GM23248 (cell line): ENCODE measurements around the gene TRERF1. TPM values are rescaled to one million over a fixed set of nuclear protein-coding genes. Genes with fewer than 3 reads are reported as not detected.

Experiments
- DNase-seq: peaks from one replicate; pipeline ENCODE4 v3.0.0-alpha.2; 2015
- H2AFZ ChIP-seq: fragments of 200-600 bp; sonication (generic); 2 replicates; pipeline ENCODE4 v1.6.1; 2016; ENCODE audit warnings: antibody characterized with exemption
- H3F3A ChIP-seq: fragments of 200-600 bp; sonication (generic); 2 replicates; pipeline ENCODE4 v1.6.1; 2016; ENCODE audit warnings: mild to moderate bottlenecking, antibody characterized with exemption, mixed run types; ENCODE audit not compliant: insufficient read depth
- H3K27ac ChIP-seq: fragments of 200-600 bp; sonication (generic); 2 replicates; pipeline ENCODE4 v1.5.1; 2016; ENCODE audit warnings: mild to moderate bottlenecking
- H3K27me3 ChIP-seq: fragments of 200-600 bp; sonication (generic); replicated peaks from 2 replicates; pipeline ENCODE4 v1.6.1; 2016; ENCODE audit warnings: mild to moderate bottlenecking; ENCODE audit not compliant: insufficient read depth
- H3K36me3 ChIP-seq: fragments of 200-600 bp; sonication (generic); 2 replicates; pipeline ENCODE4 v1.6.1; 2016; ENCODE audit warnings: low read depth, mild to moderate bottlenecking
- H3K4me1 ChIP-seq: fragments of 200-600 bp; sonication (generic); 2 replicates; pipeline ENCODE4 v1.6.1; 2016; ENCODE audit warnings: mild to moderate bottlenecking; ENCODE audit not compliant: insufficient read depth
- H3K4me2 ChIP-seq: fragments of 200-600 bp; sonication (generic); one replicate; pipeline ENCODE4 v1.6.1; 2016; ENCODE audit warnings: mild to moderate bottlenecking; ENCODE audit not compliant: unreplicated experiment
- H3K4me3 ChIP-seq: fragments of 200-600 bp; sonication (generic); 2 replicates; pipeline ENCODE4 v1.5.1; 2016; ENCODE audit warnings: mild to moderate bottlenecking
- H3K79me2 ChIP-seq: fragments of 200-600 bp; sonication (generic); 2 replicates; pipeline ENCODE4 v1.6.1; 2016; ENCODE audit warnings: mild to moderate bottlenecking; ENCODE audit not compliant: insufficient read depth
- H3K9ac ChIP-seq: fragments of 200-600 bp; sonication (generic); 2 replicates; pipeline ENCODE4 v1.6.1; 2016; ENCODE audit warnings: mild to moderate bottlenecking
- H3K9me2 ChIP-seq: fragments of 200-600 bp; sonication (generic); 2 replicates; pipeline ENCODE4 v1.6.1; 2016; ENCODE audit warnings: mixed run types, mild to moderate bottlenecking, moderate library complexity; ENCODE audit not compliant: insufficient read depth
- H3K9me3 ChIP-seq: fragments of 200-600 bp; sonication (generic); one replicate; pipeline ENCODE4 v1.6.1; 2017; ENCODE audit warnings: low read depth
- H4K20me1 ChIP-seq: fragments of 200-600 bp; sonication (generic); 2 replicates; pipeline ENCODE4 v1.6.0; 2016; ENCODE audit not compliant: insufficient read depth
- EZH2 ChIP-seq: fragments of 200-600 bp; sonication (generic); IDR thresholded peaks from 2 replicates; pipeline ENCODE4 v1.6.1; 2018; ENCODE audit warnings: antibody characterized with exemption, mild to moderate bottlenecking; ENCODE audit not compliant: insufficient read depth, poor library complexity, severe bottlenecking
- EZH2phosphoT487 ChIP-seq: fragments of 200-600 bp; sonication (generic); IDR thresholded peaks from 2 replicates; pipeline ENCODE4 v1.6.1; 2018; ENCODE audit warnings: antibody characterized with exemption, moderate library complexity, mild to moderate bottlenecking, low read depth; ENCODE audit not compliant: insufficient read depth
- WGBS, 2 experiments: methylation state at CpG; one replicate each; pipeline ENCODE4 v1.1.6; 2015 to 2017; ENCODE audit warnings: low lambda C conversion rate in 2 of 2, low coverage in 1 of 2; ENCODE audit errors: missing lambda C conversion rate in 2 of 2; 5-methylcytosine and 5-hydroxymethylcytosine counted together
- in situ Hi-C: fragments of 300-500 bp; cut with MboI; formaldehyde crosslinking; loops from 2 replicates; pipeline ENCODE4 v1.15.0; 2020
- polyA plus RNA-seq: library from polyadenylated mRNA; unstranded; fragments of >200 nt; fragmentation: Nextera tagmentation; extraction: Ambion mirVana; gene quantifications from 2 replicates; pipeline ENCODE4 v1.2.1, GENCODE V29; 2016
- total RNA-seq: library from RNA; depleted of rRNA; stranded (reverse); fragments of >200 nt; shearing (Covaris generic); gene quantifications from 2 replicates; pipeline ENCODE4 v1.2.3, GENCODE V29; 2014

Gene TRERF1
- total and polyA plus RNA-seq, 2 experiments from 2014 or later: 2.7 to 3.1 TPM

DNA sequence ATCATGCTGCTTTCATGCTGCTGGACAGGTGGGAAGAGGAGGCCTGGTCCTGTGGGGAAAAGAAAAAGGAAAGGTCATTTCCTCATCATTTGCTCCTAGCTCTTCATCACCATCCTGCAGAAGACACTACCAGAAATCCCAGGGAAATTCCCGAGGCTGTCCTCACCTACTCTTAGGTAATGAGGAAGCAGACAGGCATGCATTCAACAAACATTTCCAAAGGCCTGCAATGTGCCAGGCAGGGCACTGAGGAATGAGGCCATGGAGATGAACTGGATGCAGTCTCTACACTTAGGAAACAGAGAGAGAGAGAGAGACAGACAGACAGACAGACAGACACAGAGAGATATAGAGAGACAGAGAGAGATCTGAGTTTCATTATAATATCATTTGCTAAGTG is 151.0 kb downstream of the TRERF1 start:
- Histone ChIP-seq H3K27me3 (no peaks in the 10 kb centered on the region), H3K79me2 (peaks cover 10% of the 10 kb centered on the region), H2AFZ (no peak overlapping the region), H4K20me1 (no peaks in the 10 kb centered on the region), H3K36me3 (no peaks in the 10 kb centered on the region), H3K4me1 (no peaks in the 10 kb centered on the region), H3F3A (no peaks in the 10 kb centered on the region), H3K27ac (no peak overlapping the region), H3K9me3 (no peaks in the 10 kb centered on the region), H3K9me2 (no peaks in the 10 kb centered on the region), H3K9ac (no peak overlapping the region), H3K4me3 (no peak overlapping the region), H3K4me2 (no peak overlapping the region)
- WGBS, 2 experiments: 81 to 97% methylated on average over 1 of the region's 1 CpG
- TF ChIP-seq EZH2 (no peak), EZH2phosphoT487 (no peak)
- DNase-seq: no peak
- in situ Hi-C loops: no loop called here

DNA sequence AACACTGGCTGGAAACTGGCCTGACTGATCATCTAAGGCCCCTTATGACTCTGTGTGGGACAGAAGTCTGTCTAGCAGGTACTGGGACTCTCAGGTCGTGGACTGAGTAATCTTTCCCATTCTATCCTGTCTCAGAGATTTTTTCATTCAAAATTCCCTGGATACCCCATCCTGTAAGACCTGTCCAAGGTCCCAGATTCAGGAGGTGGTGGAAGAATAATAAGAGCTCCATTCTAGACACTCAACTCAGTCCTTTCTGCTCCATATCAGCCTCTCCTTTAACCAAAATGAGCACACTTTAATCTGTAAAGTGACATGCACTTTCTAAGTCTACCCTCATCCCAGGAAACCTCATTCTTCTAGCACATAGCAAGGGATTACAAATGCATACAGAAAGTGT is 151.5 kb downstream of the TRERF1 start:
- Histone ChIP-seq H3K9ac (no peak overlapping the region), H3K9me3 (no peaks in the 10 kb centered on the region), H3K4me3 (no peak overlapping the region), H4K20me1 (no peaks in the 10 kb centered on the region), H3K9me2 (no peaks in the 10 kb centered on the region), H3K79me2 (peaks cover 8% of the 10 kb centered on the region), H3K27me3 (no peaks in the 10 kb centered on the region), H2AFZ (no peak overlapping the region), H3F3A (0 out of 2 replicates have a peak, but pooled peaks cover 4% of the 10 kb centered on the region), H3K4me2 (no peak overlapping the region), H3K36me3 (no peaks in the 10 kb centered on the region), H3K4me1 (peaks cover 5% of the 10 kb centered on the region), H3K27ac (no peak overlapping the region)
- in situ Hi-C loops: no loop called here
- TF ChIP-seq EZH2 (no peak), EZH2phosphoT487 (no peak)
- WGBS, 2 experiments: 80 to 100% methylated on average over 1 of the region's 1 CpG
- DNase-seq: no peak

DNA sequence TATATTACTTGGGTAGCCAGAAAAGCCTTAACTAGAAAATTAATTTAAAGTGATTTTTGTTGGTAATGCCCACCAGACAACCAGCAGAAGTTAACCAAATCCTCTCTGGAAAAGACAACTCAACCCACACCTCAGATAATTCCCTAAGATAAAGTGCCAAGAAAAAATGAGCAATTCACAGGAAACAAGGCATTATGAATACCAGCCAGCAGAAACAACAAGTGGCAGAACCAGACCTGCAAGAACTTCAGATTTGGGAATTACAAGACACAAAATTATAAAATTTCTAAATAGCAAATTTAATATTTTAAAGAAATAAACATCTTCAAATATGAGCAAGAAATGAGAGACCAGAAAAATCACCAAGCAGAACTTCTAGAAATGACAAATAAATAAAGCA is 154.1 kb downstream of the TRERF1 start:
- H4K20me1 ChIP-seq: no peaks in the 10 kb centered on the region
- no peaks in the 10 kb centered on the region for H3K27me3 ChIP-seq
- in situ Hi-C loops: no loop called here
- 0 out of 2 replicates have a peak, but pooled peaks cover 6% of the 10 kb centered on the region for H3F3A ChIP-seq
- H3K9ac ChIP-seq: no peak overlapping the region
- H3K4me3 ChIP-seq: no peak overlapping the region
- H3K4me2 ChIP-seq: no peak overlapping the region
- no peaks in the 10 kb centered on the region for H3K9me3 ChIP-seq
- no peaks in the 10 kb centered on the region for H3K36me3 ChIP-seq
- no peak overlapping the region for H3K27ac ChIP-seq
- H3K9me2 ChIP-seq: no peaks in the 10 kb centered on the region
- no peak for TF ChIP-seq EZH2phosphoT487
- no peak for TF ChIP-seq EZH2
- H3K4me1 ChIP-seq: peaks cover 15% of the 10 kb centered on the region
- no peak for DNase-seq
- peaks cover 12% of the 10 kb centered on the region for H3K79me2 ChIP-seq
- H2AFZ ChIP-seq: no peak overlapping the region

DNA sequence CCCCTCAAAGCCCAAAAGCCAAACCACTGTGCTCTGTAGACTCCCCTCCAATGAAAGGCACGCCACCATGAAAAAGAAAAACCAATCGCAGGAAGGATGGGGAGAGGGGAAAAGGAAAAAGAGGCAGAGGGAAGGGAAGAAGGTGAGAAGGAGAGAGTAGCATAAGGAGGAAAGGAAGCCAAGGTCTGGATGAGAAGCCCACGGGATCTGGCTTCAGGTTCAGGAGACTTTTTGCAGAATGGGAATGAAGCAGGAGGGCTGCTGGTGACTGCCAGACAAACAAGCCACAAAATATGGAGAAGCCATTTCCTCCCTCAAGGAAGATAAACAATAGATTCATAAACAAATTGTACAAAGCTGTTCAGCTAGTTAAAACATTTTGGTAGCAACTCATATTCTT is 155.1 kb downstream of the TRERF1 start:
- Histone ChIP-seq H3K4me3 (no peak overlapping the region), H3K9ac (no peak overlapping the region), H2AFZ (no peak overlapping the region), H3K36me3 (no peaks in the 10 kb centered on the region), H3K79me2 (peaks cover 12% of the 10 kb centered on the region), H4K20me1 (no peaks in the 10 kb centered on the region), H3K27ac (no peak overlapping the region), H3K4me2 (no peak overlapping the region), H3K9me3 (no peaks in the 10 kb centered on the region), H3K9me2 (no peaks in the 10 kb centered on the region), H3K4me1 (peaks cover 18% of the 10 kb centered on the region), H3K27me3 (no peaks in the 10 kb centered on the region), H3F3A (0 out of 2 replicates have a peak, but pooled peaks cover 9% of the 10 kb centered on the region)
- TF ChIP-seq EZH2phosphoT487: no peak
- TF ChIP-seq EZH2: no peak
- WGBS, 2 experiments: 99 to 100% methylated on average over 3 of the region's 3 CpGs
- in situ Hi-C loops: no loop called here
- no peak for DNase-seq

DNA sequence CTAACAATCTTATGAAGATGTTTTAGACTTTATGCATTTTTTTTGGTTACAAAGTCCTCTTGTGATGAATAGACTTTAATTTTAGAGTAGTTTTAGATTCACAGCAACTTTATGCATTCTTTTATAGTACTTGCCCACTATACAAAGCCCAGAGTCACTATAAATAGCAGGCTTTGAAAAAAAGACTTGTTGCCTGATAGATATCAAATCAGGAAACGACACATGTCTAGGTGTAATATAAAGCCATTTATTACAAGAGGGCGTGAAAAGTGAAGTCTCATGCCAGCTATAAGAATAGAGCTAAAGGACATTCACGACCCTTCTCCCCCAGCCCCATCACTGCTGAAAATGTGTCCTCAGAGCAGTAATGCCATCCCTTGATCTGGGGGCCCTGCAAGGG is 156.0 kb downstream of the TRERF1 start:
- no peak for TF ChIP-seq EZH2
- no peak for TF ChIP-seq EZH2phosphoT487
- H3K27ac ChIP-seq: no peak overlapping the region
- no peak overlapping the region for H3K4me2 ChIP-seq
- peaks cover 18% of the 10 kb centered on the region for H3K4me1 ChIP-seq
- no peak overlapping the region for H3K4me3 ChIP-seq
- no peak overlapping the region for H3K9ac ChIP-seq
- peaks cover 12% of the 10 kb centered on the region for H3K79me2 ChIP-seq
- H3K27me3 ChIP-seq: no peaks in the 10 kb centered on the region
- H3F3A ChIP-seq: 0 out of 2 replicates have a peak, but pooled peaks cover 9% of the 10 kb centered on the region
- H3K9me2 ChIP-seq: no peaks in the 10 kb centered on the region
- DNase-seq: no peak
- 96 to 97% methylated on average over 3 of the region's 3 CpGs for WGBS, 2 experiments
- no peaks in the 10 kb centered on the region for H3K36me3 ChIP-seq
- H3K9me3 ChIP-seq: no peaks in the 10 kb centered on the region
- H4K20me1 ChIP-seq: no peaks in the 10 kb centered on the region
- in situ Hi-C loops: no loop called here
- H2AFZ ChIP-seq: no peak overlapping the region
